ENCODE measurements around the gene LRCOL1.
"Not testable (repeated sequence)": the region's sequence is repeated elsewhere in the genome, so short reads cannot be mapped to it uniquely, and the experiment has no call there.

LRCOL1 gene

GRCh38 chr12:132604151-132604618 lies 6.2 kb downstream of the LRCOL1 start:
- TF ChIP-seq, protein P1, sequence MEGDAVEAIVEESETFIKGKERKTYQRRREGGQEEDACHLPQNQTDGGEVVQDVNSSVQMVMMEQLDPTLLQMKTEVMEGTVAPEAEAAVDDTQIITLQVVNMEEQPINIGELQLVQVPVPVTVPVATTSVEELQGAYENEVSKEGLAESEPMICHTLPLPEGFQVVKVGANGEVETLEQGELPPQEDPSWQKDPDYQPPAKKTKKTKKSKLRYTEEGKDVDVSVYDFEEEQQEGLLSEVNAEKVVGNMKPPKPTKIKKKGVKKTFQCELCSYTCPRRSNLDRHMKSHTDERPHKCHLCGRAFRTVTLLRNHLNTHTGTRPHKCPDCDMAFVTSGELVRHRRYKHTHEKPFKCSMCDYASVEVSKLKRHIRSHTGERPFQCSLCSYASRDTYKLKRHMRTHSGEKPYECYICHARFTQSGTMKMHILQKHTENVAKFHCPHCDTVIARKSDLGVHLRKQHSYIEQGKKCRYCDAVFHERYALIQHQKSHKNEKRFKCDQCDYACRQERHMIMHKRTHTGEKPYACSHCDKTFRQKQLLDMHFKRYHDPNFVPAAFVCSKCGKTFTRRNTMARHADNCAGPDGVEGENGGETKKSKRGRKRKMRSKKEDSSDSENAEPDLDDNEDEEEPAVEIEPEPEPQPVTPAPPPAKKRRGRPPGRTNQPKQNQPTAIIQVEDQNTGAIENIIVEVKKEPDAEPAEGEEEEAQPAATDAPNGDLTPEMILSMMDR (IDR thresholded peaks at IDR 0.05; ENCODE audit: insufficient read depth, low read depth, low read length, missing control alignments): no peak
- H3K4me3 ChIP-seq (ENCODE audit: low read length): no peak overlapping the region
- DNase-seq (ENCODE audit: low read depth): no peak

- no peak overlapping the region for H3K4me3 ChIP-seq (ENCODE audit: low read length)
- TF ChIP-seq, protein P1 (IDR thresholded peaks at IDR 0.05; ENCODE audit: insufficient read depth, low read depth, low read length, missing control alignments): no peak
- DNase-seq (ENCODE audit: low read depth): no peak
Observed at GRCh38 chr12:132603240-132604150, 6.9 kb downstream of the LRCOL1 start.

- no peak overlapping the region for H3K4me3 ChIP-seq (ENCODE audit: low read length)
- no peak for DNase-seq (ENCODE audit: low read depth)
- TF ChIP-seq, protein P1 (IDR thresholded peaks at IDR 0.05; ENCODE audit: insufficient read depth, low read depth, low read length, missing control alignments): no peak
Observed at GRCh38 chr12:132602572-132603239, 7.7 kb downstream of the LRCOL1 start.

GRCh38 chr12:132601171-132601883 lies 9.1 kb downstream of the LRCOL1 start:
- no peak overlapping the region for H3K4me3 ChIP-seq (ENCODE audit: low read length)
- TF ChIP-seq, protein P1 (IDR thresholded peaks at IDR 0.05; ENCODE audit: insufficient read depth, low read depth, low read length, missing control alignments): no peak

DNA sequence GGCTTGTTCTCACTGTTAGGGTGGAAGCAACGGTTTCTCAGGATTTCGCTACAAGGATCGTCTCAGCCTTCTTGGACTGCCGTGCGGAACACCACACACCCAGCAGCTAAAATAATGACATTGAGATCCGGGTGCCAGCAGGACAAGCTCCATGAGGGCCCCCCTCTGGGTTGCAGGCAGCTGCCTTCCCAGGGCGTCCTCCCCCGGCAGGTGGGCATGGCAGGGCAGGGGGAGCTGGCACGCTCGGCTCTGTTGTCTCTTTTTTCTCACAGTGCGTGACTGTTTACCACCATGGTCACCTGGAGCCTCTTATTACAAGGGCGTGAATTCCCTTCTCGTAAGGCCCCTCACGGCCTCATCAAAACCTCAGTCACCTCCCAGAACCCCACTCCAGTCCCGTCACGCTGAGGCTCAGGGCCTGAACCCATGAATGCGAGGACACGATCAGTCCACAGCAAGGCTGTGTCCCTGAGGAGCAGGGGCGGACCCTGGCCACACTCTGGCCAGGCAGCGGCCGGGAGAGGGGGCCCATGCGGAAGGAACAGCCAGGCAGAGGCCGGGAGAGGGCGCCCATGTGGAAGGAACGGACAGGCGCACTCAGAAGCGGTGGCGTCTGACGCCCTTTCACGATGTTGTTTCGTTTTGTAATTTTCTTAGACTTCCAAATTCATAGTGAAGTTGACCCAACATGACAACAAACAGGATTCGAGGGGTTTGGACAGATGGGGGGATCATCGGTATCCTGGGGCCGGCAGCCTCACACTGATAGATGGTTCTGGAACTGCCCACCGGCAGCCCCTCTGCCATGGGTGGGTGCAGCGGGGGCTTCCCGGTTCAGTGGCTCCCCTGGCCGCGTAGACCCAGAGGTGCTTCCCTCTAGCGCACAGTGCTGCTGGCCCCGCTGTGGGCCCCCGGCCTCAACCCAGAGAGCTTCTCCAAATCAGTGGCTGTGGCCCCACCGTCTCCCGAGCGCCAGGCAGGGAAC lies 10.0 kb downstream of the LRCOL1 start:
- H3K4me3 ChIP-seq (ENCODE audit: low read length): peak overlapping the region; percentile 34
- DNase-seq (ENCODE audit: low read depth): peak; percentile 43
- TF ChIP-seq, protein P1 (IDR thresholded peaks at IDR 0.05; ENCODE audit: insufficient read depth, low read depth, low read length, missing control alignments): peak; percentile 63

More at GRCh38 chr12:132601171-132601883, 9.1 kb downstream of the LRCOL1 start:
- DNase-seq (ENCODE audit: low read depth): no peak

- DNase-seq (ENCODE audit: low read depth); H3K4me3 ChIP-seq (ENCODE audit: low read length): not testable (repeated sequence)
Observed at GRCh38 chr12:132599502-132599901, 10.9 kb downstream of the LRCOL1 start.
